ENCODE data around the gene TGFB2. TPM values are rescaled to one million over a fixed set of nuclear protein-coding genes. Genes with fewer than 3 reads are reported as not detected.

TGFB2 gene
- total RNA-seq, 1 experiment from 2014 or later = 2.5 TPM

DNA sequence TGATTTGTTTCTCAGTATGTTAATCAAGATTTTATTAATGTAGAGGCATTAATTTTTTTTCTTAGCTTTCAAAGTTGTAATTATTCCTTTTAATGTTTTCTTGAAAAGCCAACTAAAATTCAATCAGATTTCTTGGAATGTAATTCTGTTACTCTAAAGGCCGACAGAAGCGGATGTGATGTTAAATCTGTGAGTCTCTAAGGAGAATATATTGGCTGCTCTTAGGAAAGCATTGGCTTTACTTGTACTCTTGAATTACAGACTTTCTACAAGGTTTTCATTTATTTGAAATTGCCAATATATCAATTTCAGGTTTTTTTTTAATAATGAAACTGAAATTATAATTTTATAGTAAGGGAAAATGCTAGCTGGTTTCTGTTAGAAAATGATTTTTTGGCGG, 30.8 kb upstream of the TGFB2 start:
- H3K27me3 Mint-ChIP-seq (ENCODE audit: low read depth) = no peaks in the 10 kb centered on the region
- H3K36me3 Mint-ChIP-seq = peaks cover 37% of the 10 kb centered on the region
- H3K9me3 Mint-ChIP-seq = no peaks in the 10 kb centered on the region; the same call in 1 of the 2 replicates
- H3K27ac Mint-ChIP-seq = no peak overlapping the region
- no peak overlapping the region for H3K4me3 Mint-ChIP-seq
- ChIA-PET CTCF (no interaction called here), POLR2A (no interaction called here)
- H3K4me1 Mint-ChIP-seq = peaks cover 22% of the 10 kb centered on the region
- DNase-seq (ENCODE audit: low spot score) = no peak
- TF ChIP-seq, protein P1, sequence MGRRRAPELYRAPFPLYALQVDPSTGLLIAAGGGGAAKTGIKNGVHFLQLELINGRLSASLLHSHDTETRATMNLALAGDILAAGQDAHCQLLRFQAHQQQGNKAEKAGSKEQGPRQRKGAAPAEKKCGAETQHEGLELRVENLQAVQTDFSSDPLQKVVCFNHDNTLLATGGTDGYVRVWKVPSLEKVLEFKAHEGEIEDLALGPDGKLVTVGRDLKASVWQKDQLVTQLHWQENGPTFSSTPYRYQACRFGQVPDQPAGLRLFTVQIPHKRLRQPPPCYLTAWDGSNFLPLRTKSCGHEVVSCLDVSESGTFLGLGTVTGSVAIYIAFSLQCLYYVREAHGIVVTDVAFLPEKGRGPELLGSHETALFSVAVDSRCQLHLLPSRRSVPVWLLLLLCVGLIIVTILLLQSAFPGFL (CRISPR knock-in tag; IDR thresholded peaks at IDR 0.05; ENCODE audit: borderline replicate concordance) = no peak
- TF ChIP-seq ZNF416 (CRISPR knock-in tag; IDR thresholded peaks at IDR 0.05) (no peak), FOXJ3 (CRISPR knock-in tag; IDR thresholded peaks at IDR 0.05; ENCODE audit: borderline replicate concordance) (no peak), ZNF232 (CRISPR knock-in tag; IDR thresholded peaks at IDR 0.05) (no peak), GTF2I (CRISPR knock-in tag; conservative IDR thresholded peaks at IDR 0.05) (no peak), ZNF396 (CRISPR knock-in tag; IDR thresholded peaks at IDR 0.05; ENCODE audit: borderline replicate concordance) (no peak), TEAD1 (CRISPR knock-in tag; IDR thresholded peaks at IDR 0.05) (no peak), ZNF263 (CRISPR knock-in tag; IDR thresholded peaks at IDR 0.05; ENCODE audit: low read depth) (no peak)
- TF ChIP-seq, protein P2, sequence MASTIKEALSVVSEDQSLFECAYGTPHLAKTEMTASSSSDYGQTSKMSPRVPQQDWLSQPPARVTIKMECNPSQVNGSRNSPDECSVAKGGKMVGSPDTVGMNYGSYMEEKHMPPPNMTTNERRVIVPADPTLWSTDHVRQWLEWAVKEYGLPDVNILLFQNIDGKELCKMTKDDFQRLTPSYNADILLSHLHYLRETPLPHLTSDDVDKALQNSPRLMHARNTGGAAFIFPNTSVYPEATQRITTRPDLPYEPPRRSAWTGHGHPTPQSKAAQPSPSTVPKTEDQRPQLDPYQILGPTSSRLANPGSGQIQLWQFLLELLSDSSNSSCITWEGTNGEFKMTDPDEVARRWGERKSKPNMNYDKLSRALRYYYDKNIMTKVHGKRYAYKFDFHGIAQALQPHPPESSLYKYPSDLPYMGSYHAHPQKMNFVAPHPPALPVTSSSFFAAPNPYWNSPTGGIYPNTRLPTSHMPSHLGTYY (CRISPR knock-in tag; IDR thresholded peaks at IDR 0.05) = no peak
- TF ChIP-seq, protein P3, sequence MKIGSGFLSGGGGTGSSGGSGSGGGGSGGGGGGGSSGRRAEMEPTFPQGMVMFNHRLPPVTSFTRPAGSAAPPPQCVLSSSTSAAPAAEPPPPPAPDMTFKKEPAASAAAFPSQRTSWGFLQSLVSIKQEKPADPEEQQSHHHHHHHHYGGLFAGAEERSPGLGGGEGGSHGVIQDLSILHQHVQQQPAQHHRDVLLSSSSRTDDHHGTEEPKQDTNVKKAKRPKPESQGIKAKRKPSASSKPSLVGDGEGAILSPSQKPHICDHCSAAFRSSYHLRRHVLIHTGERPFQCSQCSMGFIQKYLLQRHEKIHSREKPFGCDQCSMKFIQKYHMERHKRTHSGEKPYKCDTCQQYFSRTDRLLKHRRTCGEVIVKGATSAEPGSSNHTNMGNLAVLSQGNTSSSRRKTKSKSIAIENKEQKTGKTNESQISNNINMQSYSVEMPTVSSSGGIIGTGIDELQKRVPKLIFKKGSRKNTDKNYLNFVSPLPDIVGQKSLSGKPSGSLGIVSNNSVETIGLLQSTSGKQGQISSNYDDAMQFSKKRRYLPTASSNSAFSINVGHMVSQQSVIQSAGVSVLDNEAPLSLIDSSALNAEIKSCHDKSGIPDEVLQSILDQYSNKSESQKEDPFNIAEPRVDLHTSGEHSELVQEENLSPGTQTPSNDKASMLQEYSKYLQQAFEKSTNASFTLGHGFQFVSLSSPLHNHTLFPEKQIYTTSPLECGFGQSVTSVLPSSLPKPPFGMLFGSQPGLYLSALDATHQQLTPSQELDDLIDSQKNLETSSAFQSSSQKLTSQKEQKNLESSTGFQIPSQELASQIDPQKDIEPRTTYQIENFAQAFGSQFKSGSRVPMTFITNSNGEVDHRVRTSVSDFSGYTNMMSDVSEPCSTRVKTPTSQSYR (CRISPR knock-in tag; IDR thresholded peaks at IDR 0.05) = no peak
- TF ChIP-seq, protein P4, sequence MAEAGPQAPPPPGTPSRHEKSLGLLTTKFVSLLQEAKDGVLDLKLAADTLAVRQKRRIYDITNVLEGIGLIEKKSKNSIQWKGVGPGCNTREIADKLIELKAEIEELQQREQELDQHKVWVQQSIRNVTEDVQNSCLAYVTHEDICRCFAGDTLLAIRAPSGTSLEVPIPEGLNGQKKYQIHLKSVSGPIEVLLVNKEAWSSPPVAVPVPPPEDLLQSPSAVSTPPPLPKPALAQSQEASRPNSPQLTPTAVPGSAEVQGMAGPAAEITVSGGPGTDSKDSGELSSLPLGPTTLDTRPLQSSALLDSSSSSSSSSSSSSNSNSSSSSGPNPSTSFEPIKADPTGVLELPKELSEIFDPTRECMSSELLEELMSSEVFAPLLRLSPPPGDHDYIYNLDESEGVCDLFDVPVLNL (CRISPR knock-in tag; IDR thresholded peaks at IDR 0.05; ENCODE audit: borderline replicate concordance, low read depth) = no peak
- TF ChIP-seq, protein P5, sequence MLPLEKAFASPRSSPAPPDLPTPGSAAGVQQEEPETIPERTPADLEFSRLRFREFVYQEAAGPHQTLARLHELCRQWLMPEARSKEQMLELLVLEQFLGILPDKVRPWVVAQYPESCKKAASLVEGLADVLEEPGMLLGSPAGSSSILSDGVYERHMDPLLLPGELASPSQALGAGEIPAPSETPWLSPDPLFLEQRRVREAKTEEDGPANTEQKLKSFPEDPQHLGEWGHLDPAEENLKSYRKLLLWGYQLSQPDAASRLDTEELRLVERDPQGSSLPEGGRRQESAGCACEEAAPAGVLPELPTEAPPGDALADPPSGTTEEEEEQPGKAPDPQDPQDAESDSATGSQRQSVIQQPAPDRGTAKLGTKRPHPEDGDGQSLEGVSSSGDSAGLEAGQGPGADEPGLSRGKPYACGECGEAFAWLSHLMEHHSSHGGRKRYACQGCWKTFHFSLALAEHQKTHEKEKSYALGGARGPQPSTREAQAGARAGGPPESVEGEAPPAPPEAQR (CRISPR knock-in tag; IDR thresholded peaks at IDR 0.05) = no peak
- TF ChIP-seq, protein P6, sequence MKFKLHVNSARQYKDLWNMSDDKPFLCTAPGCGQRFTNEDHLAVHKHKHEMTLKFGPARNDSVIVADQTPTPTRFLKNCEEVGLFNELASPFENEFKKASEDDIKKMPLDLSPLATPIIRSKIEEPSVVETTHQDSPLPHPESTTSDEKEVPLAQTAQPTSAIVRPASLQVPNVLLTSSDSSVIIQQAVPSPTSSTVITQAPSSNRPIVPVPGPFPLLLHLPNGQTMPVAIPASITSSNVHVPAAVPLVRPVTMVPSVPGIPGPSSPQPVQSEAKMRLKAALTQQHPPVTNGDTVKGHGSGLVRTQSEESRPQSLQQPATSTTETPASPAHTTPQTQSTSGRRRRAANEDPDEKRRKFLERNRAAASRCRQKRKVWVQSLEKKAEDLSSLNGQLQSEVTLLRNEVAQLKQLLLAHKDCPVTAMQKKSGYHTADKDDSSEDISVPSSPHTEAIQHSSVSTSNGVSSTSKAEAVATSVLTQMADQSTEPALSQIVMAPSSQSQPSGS (CRISPR knock-in tag; IDR thresholded peaks at IDR 0.05; ENCODE audit: borderline replicate concordance, low read depth) = no peak
- no peak for ATAC-seq

DNA sequence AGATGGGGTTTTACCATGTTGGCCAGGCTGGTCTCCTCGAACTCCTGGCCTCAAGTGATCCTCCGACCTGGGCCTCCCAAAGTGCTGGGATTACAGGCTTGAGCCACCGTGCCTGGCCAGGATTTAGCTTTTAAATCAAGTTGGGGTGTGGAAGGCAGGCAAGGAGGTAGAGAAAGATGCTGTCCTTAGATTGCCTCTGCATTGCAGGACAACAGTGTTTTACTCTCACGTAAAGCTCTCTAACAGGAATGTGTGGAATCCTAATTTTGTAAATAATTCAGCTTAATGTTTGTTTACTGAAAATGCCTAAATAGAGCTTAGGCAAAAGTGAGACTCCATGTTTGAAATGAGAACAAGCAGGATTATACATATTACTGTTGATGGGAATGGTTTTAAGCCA, 29.5 kb upstream of the TGFB2 start:
- Mint-ChIP-seq H3K36me3 (peaks cover 38% of the 10 kb centered on the region), H3K9me3 (peaks cover 2% of the 10 kb centered on the region; the same call in 1 of the 2 replicates), H3K4me1 (peaks cover 22% of the 10 kb centered on the region), H3K27me3 (ENCODE audit: low read depth) (no peaks in the 10 kb centered on the region), H3K27ac (no peak overlapping the region), H3K4me3 (no peak overlapping the region)
- ChIA-PET POLR2A (interaction anchor here (0.7 kb wide), 1 partner anchor 12 kb away, joined by 4 read pairs; no protein-coding TSS in a partner anchor), CTCF (no interaction called here)
- DNase-seq (ENCODE audit: low spot score) (no peak), ATAC-seq (no peak)
- no peak for TF ChIP-seq ZNF232 (CRISPR knock-in tag; IDR thresholded peaks at IDR 0.05)
- TF ChIP-seq ELF4 (CRISPR knock-in tag; IDR thresholded peaks at IDR 0.05; ENCODE audit: low read depth) = no peak
- TF ChIP-seq HMGA2 (CRISPR knock-in tag; IDR thresholded peaks at IDR 0.05) = no peak
- TF ChIP-seq, protein P7, sequence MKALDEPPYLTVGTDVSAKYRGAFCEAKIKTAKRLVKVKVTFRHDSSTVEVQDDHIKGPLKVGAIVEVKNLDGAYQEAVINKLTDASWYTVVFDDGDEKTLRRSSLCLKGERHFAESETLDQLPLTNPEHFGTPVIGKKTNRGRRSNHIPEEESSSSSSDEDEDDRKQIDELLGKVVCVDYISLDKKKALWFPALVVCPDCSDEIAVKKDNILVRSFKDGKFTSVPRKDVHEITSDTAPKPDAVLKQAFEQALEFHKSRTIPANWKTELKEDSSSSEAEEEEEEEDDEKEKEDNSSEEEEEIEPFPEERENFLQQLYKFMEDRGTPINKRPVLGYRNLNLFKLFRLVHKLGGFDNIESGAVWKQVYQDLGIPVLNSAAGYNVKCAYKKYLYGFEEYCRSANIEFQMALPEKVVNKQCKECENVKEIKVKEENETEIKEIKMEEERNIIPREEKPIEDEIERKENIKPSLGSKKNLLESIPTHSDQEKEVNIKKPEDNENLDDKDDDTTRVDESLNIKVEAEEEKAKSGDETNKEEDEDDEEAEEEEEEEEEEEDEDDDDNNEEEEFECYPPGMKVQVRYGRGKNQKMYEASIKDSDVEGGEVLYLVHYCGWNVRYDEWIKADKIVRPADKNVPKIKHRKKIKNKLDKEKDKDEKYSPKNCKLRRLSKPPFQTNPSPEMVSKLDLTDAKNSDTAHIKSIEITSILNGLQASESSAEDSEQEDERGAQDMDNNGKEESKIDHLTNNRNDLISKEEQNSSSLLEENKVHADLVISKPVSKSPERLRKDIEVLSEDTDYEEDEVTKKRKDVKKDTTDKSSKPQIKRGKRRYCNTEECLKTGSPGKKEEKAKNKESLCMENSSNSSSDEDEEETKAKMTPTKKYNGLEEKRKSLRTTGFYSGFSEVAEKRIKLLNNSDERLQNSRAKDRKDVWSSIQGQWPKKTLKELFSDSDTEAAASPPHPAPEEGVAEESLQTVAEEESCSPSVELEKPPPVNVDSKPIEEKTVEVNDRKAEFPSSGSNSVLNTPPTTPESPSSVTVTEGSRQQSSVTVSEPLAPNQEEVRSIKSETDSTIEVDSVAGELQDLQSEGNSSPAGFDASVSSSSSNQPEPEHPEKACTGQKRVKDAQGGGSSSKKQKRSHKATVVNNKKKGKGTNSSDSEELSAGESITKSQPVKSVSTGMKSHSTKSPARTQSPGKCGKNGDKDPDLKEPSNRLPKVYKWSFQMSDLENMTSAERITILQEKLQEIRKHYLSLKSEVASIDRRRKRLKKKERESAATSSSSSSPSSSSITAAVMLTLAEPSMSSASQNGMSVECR (CRISPR knock-in tag; IDR thresholded peaks at IDR 0.05; ENCODE audit: borderline replicate concordance) = no peak
- TF ChIP-seq, protein P8, sequence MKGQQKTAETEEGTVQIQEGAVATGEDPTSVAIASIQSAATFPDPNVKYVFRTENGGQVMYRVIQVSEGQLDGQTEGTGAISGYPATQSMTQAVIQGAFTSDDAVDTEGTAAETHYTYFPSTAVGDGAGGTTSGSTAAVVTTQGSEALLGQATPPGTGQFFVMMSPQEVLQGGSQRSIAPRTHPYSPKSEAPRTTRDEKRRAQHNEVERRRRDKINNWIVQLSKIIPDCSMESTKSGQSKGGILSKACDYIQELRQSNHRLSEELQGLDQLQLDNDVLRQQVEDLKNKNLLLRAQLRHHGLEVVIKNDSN (CRISPR knock-in tag; IDR thresholded peaks at IDR 0.05) = no peak

All from WTC11 (cell line).